Measurements from ENCODE around the gene TIMM17B. TPM values are rescaled to one million over a fixed set of nuclear protein-coding genes. Genes with fewer than 3 reads are reported as not detected.

The TIMM17B gene
- total RNA-seq, 2 experiments from 2014 or later: 40.0 to 40.3 TPM

GRCh38 chrX:48908600-48908999 is 11.0 kb upstream of the TIMM17B start:
- Histone ChIP-seq H3K9me3 (ENCODE audit: control insufficient read depth in 1 of 2, insufficient read depth in 1 of 2, low read length in 2 of 2) (no peaks in the 10 kb centered on the region), H3K36me3 (ENCODE audit: insufficient read depth, low read length) (peaks cover 41% of the 10 kb centered on the region), H3K4me3 (ENCODE audit: low read length) (no peak overlapping the region), H3K27me3 (ENCODE audit: control insufficient read depth in 1 of 2, insufficient read depth in 2 of 2, low read length in 2 of 2) (no peaks in the 10 kb centered on the region), H3K27ac (ENCODE audit: low read depth in 1 of 2, low read length in 2 of 2) (no peak overlapping the region), H3K4me1 (ENCODE audit: insufficient read depth, low read length) (peaks cover 33% of the 10 kb centered on the region)
- no peak for ATAC-seq (ENCODE audit: poor library complexity)
- Mint-ChIP-seq H3K36me3 (ENCODE audit: low read depth) (peaks cover 43% of the 10 kb centered on the region), H3K4me1 (ENCODE audit: low read depth) (peaks cover 31% of the 10 kb centered on the region), H3K4me3 (no peak overlapping the region), H3K9me3 (no peaks in the 10 kb centered on the region), H3K27ac (no peak overlapping the region), H3K27me3 (peaks cover 5% of the 10 kb centered on the region)
- POLR2A ChIA-PET: no interaction called here
- intact Hi-C loops (cut with DNase I, micrococcal nuclease): no loop called here
- TF ChIP-seq CTCF (IDR thresholded peaks at IDR 0.05): no peak
- no peak for DNase-seq
- CTCF ChIA-PET: no interaction called here

GRCh38 chrX:48905090-48905790 is 7.7 kb upstream of the TIMM17B start:
- CTCF ChIA-PET: no interaction called here

GRCh38 chrX:48904626-48905025 is 7.1 kb upstream of the TIMM17B start:
- peaks cover 28% of the 10 kb centered on the region for H3K36me3 Mint-ChIP-seq (ENCODE audit: low read depth)

More at GRCh38 chrX:48905090-48905790, 7.7 kb upstream of the TIMM17B start:
- Histone ChIP-seq H3K4me1 (ENCODE audit: insufficient read depth, low read length) (peaks cover 4% of the 10 kb centered on the region), H3K9me3 (ENCODE audit: control insufficient read depth in 1 of 2, insufficient read depth in 1 of 2, low read length in 2 of 2) (no peaks in the 10 kb centered on the region), H3K27me3 (ENCODE audit: control insufficient read depth in 1 of 2, insufficient read depth in 2 of 2, low read length in 2 of 2) (no peaks in the 10 kb centered on the region), H3K27ac (ENCODE audit: low read depth in 1 of 2, low read length in 2 of 2) (no peak overlapping the region), H3K36me3 (ENCODE audit: insufficient read depth, low read length) (peaks cover 58% of the 10 kb centered on the region), H3K4me3 (ENCODE audit: low read length) (no peak overlapping the region)
- TF ChIP-seq CTCF (IDR thresholded peaks at IDR 0.05): no peak
- no peaks in the 10 kb centered on the region for H3K9me3 Mint-ChIP-seq
- H3K4me3 Mint-ChIP-seq: no peak overlapping the region
- intact Hi-C loops (cut with DNase I, micrococcal nuclease): no loop called here
- peaks cover under 1% of the 10 kb centered on the region for H3K4me1 Mint-ChIP-seq (ENCODE audit: low read depth)
- no peaks in the 10 kb centered on the region for H3K27me3 Mint-ChIP-seq
- H3K36me3 Mint-ChIP-seq (ENCODE audit: low read depth): peaks cover 29% of the 10 kb centered on the region
- no peak overlapping the region for H3K27ac Mint-ChIP-seq
- ATAC-seq (ENCODE audit: poor library complexity) (no peak), DNase-seq (no peak)
- POLR2A ChIA-PET: interaction anchor here (2.5 kb wide), 1 partner anchor 7 kb away, joined by 15 read pairs; the partner anchor contains the start of genes PQBP1 and TIMM17B

More at GRCh38 chrX:48904626-48905025, 7.1 kb upstream of the TIMM17B start:
- no peak for TF ChIP-seq CTCF (IDR thresholded peaks at IDR 0.05)
- Histone ChIP-seq H3K36me3 (ENCODE audit: insufficient read depth, low read length) (peaks cover 57% of the 10 kb centered on the region), H3K4me3 (ENCODE audit: low read length) (no peak overlapping the region), H3K27ac (ENCODE audit: low read depth in 1 of 2, low read length in 2 of 2) (no peak overlapping the region), H3K9me3 (ENCODE audit: control insufficient read depth in 1 of 2, insufficient read depth in 1 of 2, low read length in 2 of 2) (no peaks in the 10 kb centered on the region), H3K27me3 (ENCODE audit: control insufficient read depth in 1 of 2, insufficient read depth in 2 of 2, low read length in 2 of 2) (no peaks in the 10 kb centered on the region), H3K4me1 (ENCODE audit: insufficient read depth, low read length) (peaks cover 3% of the 10 kb centered on the region)
- CTCF ChIA-PET: no interaction called here
- Mint-ChIP-seq H3K4me1 (ENCODE audit: low read depth) (no peaks in the 10 kb centered on the region), H3K27me3 (no peaks in the 10 kb centered on the region), H3K27ac (no peak overlapping the region), H3K9me3 (no peaks in the 10 kb centered on the region), H3K4me3 (no peak overlapping the region)
- ATAC-seq (ENCODE audit: poor library complexity) (no peak), DNase-seq (no peak)
- POLR2A ChIA-PET: interaction anchor here (1.3 to 1.4 kb wide), 2 partner anchors 13 to 35 kb away, joined by 5 to 6 read pairs; no protein-coding TSS in a partner anchor
- intact Hi-C loops (cut with DNase I, micrococcal nuclease): no loop called here
